Adrenal gland (tissue), 5 donors: Measurements from ENCODE around the gene SMCO4.

Experiments used
- CTCF ChIP-seq, 6 experiments: fragments of 450-650 bp in 4 of 6; fragments of 200-600 bp in 2 of 6; sonication (generic) in 1 of 6; IDR thresholded peaks; 1 replicate in 5 of 6; 2 replicates in 1 of 6; pipeline versions ENCODE4 v1.5.1 to v1.8.0; 2016 to 2021; ENCODE audit warnings: antibody characterized with exemption in 6 of 6, mild to moderate bottlenecking in 2 of 6, moderate library complexity in 1 of 6
- POLR2A ChIP-seq, 2 donors: fragments of 450-650 bp; IDR thresholded peaks; one replicate each; pipeline ENCODE4 v1.6.1; 2017; ENCODE audit warnings: antibody characterized with exemption in 2 of 2, mild to moderate bottlenecking in 2 of 2, moderate library complexity in 1 of 2
- donor health status: DM: no; HTN: no; CAD: no.

- TF ChIP-seq POLR2A (IDR thresholded peaks at IDR 0.05) (no peak), CTCF (IDR thresholded peaks at IDR 0.05) (no peak)
Measured at GRCh38 chr11:93568726-93569125, 25.5 kb upstream of the SMCO4 start.
